Measurements from ENCODE around the gene CSTPP1.
"Not testable (repeated sequence)": the region's sequence is repeated elsewhere in the genome, so short reads cannot be mapped to it uniquely, and the experiment has no call there.

The CSTPP1 gene

DNA sequence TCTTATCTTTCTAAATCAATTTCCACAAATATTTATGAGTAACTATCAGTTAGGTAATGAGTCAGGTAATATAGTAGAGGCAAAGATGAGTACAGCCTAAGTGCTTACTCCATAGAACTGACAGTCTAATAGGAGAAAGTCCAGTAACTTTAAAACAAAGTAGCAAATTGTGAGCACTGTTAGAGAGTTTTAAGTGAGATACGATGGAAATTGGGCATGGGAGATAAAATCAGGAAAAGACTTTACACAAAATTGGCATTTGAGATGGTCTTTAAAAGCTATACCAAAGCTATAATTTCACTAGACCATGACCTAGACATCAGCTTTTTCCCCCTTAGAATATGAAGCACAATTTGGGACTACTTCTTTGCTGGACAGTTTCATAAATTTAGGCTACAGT lies 113.7 kb downstream of the CSTPP1 start:
- DNase-seq (ENCODE audit: low read depth) = no peak

DNA sequence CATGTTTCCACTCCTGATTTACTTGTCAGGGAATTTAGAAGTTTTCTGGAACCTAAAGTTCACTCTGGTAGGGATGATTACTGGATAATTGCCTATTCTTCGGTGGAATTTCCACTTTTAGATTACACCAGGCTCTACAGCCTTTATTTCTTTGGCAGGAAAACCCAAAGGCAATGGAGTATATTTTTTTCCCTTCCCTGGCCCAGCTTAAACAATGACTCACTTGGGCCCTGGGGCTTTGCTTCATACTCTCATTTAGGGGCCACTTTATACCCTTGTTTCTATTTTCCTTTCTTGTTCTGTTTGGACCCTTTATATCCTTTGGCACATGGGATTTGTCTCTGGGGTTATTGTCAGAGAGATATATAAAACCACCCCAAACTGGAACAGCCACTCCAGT lies 114.7 kb downstream of the CSTPP1 start:
- no peak for DNase-seq (ENCODE audit: low read depth)

DNA sequence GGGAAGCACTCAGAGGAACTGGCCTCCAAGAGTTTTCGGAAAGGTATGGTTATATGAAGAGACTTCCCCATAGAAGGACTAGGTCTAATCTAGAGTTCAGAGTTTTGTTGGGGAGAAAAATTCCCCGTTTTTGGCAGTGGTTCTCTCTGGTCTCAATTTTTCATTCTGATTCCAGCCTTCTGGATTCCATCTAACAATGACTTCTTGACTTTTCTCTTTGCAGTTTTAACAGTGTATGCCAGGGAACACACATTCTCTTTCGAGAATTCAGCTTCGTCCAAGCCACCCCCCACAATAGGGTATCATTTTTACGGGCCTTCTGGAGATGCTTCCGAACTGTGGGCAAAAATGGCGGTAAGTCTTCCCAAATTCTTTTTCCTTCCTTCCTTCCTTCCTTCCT lies 115.6 kb downstream of the CSTPP1 start:
- DNase-seq (ENCODE audit: low read depth) = no peak

DNA sequence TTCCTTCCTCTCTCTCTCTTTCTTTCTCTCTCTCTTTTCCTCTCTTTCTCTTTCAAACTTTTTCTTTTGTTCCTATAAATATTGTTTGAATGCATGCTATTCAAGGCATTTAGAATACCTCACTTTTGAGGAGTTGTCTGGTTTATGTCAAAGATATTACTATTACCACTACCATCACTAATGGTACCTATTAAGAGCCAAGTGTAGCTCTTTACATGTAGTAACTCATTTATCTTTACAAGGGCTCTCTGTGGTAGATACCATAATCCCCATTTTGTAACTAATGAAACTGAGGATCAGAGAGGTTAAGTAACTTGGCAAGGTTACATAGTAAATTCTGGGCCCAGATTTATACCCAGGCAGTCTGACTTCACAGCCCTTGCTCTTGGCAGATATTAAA lies 116.0 kb downstream of the CSTPP1 start:
- DNase-seq (ENCODE audit: low read depth) = no peak

DNA sequence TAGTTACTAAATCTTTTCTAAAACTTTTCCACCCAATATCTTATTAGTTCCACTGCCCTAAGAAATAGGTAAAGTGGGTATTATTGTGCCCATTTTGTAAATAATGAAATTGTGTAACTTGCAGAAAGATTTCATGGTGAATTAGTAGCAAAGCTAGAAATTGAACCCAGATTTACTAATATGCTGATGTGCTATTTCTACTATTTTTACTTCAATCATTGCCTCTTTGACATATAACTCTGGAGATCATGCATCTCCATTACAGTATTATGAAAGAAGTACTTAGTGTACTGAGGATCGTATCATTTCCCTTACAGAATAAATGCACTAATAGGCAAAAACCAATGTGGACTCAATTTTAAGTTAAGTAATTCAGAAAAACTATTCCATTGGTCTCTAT lies 119.0 kb downstream of the CSTPP1 start:
- DNase-seq (ENCODE audit: low read depth) = no peak

DNA sequence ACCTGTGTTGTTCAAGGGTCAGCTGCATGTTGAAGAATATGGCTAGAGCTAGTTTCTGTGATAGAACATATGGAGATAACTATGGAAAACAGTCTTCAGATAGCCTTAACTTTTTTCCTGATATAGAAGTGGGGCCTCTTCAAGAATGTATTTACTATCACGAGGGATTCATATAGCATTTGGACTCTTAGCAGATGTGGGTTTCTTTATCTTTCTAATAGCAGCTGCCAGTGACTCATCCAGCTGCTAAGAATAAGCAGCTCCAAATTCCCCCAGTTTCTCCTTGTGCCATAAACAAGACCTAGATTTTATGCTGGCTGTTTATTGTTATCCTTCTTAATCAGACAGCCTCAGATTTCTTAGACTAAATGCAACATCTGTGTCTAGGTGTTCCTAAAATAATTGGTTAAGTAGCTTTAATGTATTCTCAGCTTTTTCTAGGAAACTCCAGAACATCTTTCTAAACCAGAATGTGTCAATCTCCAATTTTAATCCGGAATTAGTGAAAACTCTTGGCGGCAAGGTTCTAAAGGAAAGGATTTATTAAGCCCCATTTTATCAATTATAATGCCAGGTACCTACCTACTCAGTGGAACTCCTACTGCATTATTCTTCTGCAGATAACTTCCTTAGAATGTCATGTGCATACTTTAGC lies 119.8 kb downstream of the CSTPP1 start:
- peak; percentile 54 for DNase-seq (ENCODE audit: low read depth)

DNA sequence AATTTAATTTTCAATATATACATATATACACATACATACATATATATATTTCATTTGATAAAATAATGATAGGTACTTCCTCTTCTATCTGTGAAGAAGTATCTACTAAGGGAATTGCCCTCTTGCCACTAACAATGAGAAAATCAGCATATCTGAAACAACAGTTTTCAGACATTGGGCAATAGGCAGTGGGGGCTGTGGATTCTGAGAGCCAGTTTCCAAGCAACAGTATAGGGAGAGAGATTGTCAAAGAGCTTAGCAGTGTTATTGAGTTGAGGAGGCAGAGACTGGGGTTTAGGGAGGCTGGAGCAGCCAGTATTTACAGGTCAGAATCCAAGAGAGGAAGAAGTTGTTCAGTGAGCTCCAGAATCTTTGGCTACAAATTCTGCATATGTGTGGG lies 120.8 kb downstream of the CSTPP1 start:
- no peak for DNase-seq (ENCODE audit: low read depth)

DNA sequence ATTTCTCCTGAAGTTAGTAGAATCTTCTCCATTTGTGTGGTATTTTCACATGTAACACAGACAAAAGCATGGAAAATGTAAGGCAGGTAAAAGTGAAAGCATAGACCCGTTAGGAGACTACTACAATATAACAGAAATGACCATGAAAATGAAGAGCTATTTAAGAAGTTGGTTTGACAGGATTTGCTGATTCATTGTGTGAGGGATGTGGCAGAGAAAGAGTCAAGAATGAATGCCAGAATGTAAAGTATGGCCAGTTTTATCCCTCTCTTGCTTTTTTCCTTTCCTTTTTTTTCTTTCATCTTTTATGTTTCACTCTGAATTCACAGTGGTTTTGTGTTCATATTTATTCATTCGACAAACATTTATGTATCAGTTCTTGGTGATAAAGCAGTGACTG lies 124.2 kb downstream of the CSTPP1 start:
- DNase-seq (ENCODE audit: low read depth) = no peak

DNA sequence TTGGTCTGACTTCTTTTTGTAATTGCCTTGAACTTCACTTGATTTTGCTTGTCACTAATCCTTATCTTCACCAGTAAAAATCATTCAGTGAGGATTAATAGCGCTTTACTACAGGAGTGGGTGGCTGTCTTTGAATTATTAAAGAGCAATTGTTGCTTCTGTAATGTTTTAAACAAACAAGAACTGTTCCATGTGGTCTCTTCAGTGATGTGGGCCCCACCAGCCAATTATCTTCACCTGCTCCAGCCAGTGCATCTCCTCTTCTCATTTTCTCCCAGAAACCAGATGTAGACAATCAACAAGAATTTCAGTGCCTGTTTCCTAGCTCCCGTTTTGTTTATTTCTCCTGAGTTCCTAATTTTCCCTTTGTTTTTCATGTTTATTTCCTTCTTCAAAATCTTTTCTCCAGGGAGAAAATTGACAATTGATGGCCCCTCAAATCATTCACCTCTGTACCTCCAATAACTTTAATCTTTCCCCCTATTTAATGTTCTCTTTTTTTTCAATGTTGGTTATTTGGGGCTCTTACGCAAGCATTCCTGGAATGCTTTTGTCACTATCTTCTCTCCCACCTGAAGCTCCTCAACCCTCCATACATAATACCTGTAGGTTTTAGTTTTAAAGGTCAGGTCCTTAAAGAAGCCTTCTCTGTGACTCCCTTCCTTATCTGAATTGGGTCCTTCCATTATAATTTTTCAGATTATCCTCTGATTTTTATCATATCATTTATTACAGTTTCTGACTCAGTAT lies 125.0 kb downstream of the CSTPP1 start:
- no peak for DNase-seq (ENCODE audit: low read depth)

DNA sequence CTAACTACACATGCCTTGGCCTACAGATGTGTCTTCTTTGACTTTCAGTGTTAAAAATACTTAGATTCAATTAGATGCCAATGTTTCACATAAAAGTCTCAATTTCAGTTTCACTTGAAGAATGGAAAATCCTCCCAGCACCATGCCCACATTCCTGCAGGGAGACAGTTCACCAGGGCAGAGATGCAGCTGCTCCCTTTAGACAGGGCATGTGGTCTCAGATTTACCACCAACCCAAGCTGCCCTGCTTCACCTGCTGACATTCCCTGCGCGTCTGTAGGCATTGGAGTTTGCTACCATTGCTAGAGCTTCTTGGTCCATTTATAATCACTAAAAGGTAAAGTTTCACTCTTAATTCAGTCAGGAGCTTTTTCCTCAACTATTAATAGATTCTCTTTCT lies 126.2 kb downstream of the CSTPP1 start:
- no peak for DNase-seq (ENCODE audit: low read depth)

DNA sequence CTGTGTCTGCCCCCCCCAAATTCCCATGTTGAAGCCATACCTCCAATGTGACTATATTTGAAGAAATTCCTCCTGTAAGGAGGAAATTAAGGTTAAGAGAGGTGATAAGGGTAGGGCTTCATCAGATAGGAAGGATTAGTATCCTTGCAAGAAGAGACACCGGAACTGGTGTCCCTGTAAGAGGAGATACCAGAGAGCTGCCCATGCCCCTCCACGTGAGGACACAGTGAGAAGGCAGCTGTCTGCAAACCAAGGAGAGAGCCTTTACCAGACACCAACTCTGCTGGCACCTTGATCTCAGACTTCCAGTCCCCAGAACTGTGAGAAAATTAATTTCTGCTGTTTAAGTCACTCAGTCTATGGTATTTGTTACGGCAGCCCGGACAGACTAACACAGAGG lies 130.8 kb downstream of the CSTPP1 start:
- DNase-seq (ENCODE audit: low read depth) = no peak

DNA sequence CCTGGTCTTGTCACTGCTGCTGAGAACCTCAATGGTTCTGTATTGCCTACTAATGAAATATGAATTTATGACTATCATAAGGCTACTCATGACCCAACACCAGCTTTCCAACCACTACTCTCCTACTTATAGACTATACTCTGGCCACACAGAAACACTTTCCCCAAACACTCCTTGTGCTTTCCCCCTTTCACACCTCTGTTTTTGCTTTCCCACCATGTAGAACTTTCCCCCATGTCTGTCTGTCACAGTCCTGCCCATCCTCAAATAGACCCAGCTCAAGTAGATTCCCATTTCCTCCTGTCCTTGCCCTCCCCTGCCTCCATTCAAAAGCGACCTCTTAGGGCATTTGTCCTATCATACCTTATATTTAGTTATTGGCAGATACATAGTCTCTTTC lies 134.2 kb downstream of the CSTPP1 start:
- no peak for DNase-seq (ENCODE audit: low read depth)

DNA sequence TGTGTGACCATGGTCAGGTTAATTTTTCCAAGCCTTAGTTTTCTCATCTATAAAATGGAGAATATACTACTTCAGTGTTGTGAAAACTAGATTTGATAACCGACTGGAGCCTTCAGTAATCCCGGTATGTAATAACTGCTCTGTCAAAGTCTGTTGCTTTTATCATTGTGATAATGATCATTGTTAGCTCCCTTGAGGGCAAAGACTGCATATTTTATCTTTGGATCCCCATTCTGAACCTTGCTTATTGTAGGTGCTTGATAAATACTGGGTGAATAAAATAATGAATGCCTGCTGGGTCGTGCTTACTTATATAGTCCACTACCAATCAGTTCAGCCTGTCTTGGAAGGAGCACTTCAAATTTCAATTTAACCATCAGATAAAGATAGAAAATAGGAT lies 134.8 kb downstream of the CSTPP1 start:
- no peak for DNase-seq (ENCODE audit: low read depth)

DNA sequence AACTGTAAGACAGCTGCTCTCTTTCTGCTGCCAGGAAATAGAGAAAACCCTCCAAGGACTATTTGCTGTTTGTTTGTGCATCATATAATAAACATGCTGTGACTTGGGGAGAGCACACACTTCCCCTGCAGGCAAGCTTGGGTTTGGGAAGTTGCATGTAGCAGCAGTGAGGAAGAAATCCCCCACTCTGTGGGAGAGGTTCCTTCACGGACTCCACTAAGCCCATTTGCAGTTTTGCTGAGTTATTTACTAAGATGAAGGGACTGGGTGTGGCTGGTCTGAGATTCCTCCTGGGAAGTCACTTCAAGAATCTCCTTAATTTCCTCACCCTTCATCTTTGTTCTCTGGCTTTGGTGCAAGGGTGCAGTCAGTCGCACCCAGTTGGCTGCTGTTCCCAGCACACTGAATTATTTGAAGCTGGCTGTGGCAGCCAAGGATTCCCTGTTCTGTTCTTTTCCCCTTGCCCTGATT lies 135.3 kb downstream of the CSTPP1 start:
- no peak for DNase-seq (ENCODE audit: low read depth)

DNA sequence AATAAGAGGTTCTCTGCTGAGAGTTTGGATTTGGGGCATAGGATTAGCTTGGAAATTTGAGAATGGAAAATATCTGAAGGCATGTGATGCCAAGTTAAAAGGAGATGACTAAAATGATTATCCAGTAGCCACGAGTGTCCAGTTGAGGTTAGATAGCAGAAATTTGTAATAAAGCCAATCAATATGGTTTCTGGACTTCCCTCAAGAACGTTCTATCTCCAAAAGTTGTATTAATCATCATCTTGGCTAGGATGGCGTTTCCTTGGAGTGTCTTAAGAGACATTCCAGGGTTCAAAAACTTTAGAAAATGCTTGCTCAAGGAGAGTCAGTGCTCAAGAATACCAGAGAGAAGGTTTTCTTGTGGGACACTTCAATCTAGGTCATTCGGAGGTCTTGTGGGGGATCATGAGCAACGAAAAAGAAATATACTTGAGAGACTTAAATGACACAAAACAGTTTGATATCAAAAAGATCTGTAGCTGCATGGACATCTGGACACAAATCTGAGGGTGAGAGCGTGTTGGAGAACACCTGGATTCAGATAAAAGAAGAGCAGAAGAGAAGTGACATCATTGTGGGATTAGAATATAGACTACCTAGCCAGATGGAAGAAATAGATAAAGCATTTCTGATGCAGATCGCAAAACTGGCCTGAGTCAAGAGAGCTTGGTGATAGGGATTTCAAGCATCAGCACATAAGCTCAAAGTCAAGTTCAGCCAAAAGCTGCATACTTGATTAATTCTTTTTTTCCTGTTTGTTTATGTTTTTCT lies 142.4 kb downstream of the CSTPP1 start:
- DNase-seq (ENCODE audit: low read depth) = no peak

DNA sequence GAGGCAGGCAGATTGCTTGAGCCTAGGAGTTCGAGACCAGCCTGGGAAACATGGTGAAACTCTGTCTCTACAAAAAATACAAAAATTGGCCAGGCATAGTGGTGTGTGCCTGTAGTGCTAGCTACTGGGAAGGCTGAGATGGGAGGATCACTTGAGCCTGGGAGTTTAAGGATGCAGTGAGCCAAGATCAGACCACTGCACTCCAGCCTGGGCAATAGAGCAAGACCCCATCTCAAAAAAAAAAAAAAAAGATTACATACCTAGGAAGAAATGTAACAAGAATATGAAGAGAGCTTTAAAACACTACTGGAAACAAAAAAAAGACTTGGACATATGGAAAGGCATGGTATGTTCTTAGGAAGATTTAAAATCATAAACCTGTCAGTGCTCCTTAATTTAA lies 144.2 kb downstream of the CSTPP1 start:
- not testable (repeated sequence) for DNase-seq (ENCODE audit: low read depth)

DNA sequence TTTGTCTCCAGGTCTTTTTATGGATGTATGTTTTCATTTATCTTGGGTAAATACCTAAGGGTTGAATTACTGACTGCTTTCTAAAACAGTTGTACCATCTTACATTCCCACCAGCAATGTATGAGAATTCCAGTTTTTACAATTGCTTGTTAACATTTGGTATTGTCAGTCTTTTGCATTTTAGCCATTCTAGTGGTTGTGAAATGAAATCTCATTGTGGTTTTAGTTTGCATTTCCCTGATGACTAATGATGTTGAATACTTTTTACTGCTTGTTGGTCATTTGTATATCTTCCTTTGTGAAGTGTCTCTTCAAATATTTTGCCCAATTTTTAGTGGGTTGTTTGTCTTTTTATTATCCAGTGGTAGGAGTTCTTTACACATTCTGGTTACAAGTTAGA lies 147.4 kb downstream of the CSTPP1 start:
- no peak for DNase-seq (ENCODE audit: low read depth)

DNA sequence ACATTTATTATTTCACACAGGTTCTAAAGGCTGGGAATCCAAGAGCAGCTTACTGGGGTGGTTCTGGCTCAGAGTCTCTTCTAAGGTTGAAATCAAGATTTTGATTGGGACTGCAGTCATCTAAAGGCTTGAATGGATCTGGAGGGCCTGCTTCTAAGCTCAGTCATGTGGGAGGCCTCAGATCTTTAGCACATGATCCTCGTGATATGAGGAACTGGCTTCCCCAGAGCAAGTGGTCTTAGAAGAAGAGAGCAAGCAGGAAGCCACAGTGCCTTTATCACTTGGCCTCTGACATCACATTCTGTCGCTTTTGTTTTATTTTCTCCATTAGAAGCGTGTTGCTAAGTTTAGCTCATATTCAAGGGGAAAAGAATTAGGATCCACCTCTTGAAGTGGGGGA lies 151.2 kb downstream of the CSTPP1 start:
- DNase-seq (ENCODE audit: low read depth) = no peak

DNA sequence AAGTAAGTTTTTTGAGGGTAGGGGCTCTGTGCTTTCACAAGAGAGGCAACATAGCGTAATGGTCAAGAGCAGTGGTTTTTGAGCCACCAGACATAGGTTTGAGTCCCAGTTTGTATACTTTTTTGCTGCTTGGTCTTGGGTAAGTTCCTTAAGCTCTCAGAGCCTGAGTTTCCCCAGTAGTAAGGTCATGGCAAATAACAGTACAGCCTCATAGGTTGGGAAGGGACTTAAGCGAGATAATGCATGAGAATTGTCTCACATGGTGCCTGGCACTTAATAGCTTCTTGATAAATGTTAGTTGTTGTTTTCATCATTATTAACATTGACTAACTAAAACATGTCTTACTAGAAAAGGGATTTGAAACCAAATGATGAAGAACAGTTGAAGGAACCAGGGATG lies 157.0 kb downstream of the CSTPP1 start:
- DNase-seq (ENCODE audit: low read depth) = no peak

DNA sequence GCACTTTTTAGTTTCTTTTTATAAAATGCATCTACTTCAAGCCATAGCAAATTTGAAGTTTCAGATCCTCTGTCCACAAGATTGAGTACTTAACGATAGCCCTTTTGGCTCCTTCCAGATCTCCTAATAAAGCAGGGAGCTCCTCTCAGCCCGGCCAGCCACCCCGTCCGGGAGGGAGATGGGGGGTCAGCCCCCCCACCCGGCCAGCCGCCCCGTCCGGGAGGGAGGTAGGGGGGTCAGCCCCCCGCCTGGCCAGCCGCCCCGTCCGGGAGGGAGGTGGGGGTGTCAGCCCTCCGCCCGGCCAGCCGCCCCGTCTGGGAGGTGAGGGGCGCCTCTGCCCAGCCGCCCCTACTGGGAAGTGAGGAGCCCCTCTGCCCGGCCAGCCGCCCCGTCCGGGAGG lies 160.3 kb downstream of the CSTPP1 start:
- not testable (repeated sequence) for DNase-seq (ENCODE audit: low read depth)

DNA sequence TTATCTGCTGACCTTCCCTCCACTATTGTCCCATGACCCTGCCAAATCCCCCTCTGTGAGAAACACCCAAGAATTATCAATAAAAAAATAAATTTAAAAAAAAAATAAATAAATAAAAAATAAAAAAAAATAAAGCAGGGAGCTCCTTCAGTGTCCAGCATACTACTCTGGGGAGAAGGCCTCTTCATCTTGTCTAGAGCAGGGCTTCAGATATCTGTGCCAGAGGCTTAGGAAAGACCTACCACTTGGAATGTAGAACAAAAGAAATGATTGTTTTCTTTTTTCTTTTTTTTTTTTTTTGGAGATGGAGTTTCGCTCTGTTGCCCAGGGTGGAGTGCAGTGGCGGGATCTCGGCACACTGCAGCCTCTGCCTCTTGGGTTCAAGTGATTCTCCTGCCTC lies 161.7 kb downstream of the CSTPP1 start:
- not testable (repeated sequence) for DNase-seq (ENCODE audit: low read depth)

DNA sequence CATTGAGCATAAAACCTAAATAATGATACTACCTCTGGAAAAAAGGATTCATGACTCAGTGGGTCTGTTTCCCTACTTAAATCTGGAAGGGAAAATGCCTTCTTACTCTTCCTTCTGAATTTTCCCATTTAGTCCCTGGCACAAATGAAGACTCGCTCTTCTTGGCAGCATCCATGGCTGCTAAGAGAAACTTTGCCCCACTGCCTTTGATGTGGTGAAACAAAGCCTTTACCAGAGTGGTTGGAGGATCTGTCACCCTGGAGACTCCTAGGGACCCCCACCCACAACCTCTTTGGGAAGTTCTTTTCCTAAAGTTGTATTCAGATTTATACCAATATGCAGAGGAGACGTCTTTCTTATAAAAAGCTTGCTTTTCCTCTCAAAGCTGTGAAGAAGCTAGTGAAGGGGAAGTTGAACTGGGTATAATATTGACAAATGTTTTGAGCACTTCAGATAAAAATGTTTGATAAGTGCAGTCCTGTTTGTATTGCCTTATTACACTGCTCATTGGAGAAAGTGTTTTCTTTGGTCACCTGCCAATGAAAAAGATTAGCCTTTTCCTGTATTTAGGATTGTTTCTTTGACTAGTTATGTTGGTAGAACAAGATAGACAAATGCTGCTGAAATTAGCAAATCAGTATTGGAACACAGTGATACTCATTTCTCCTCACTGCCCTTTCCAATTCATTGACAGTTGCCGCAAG lies 162.8 kb downstream of the CSTPP1 start:
- no peak for DNase-seq (ENCODE audit: low read depth)

DNA sequence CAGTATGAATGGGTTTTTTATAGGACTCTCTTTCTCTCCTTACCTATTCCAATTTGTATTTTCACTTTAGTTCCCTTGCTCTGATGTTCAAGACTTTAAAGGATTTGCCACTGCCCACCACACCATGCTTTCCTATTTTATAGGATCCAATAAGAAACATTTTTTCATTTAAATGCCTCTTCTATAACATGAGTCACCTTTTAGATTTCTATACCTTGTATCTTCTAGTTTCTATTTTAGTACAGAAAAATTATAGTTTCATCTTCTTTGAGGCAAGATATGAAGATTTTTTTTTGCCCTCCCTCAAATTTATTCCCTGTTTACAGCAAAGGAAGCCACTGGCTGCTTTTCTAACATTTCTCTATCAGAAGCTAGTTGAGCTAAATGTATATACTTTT lies 163.4 kb downstream of the CSTPP1 start:
- DNase-seq (ENCODE audit: low read depth) = no peak

All from non-pigmented ciliary epithelial cell (primary cell).